ENCODE measurements around the gene LRRFIP2.

The LRRFIP2 gene

GRCh38 chr3:37100411-37100810 lies 74.0 kb downstream of the LRRFIP2 start:
- no peak for DNase-seq (ENCODE audit: low read depth)
- no peak for TF ChIP-seq CTCF (IDR thresholded peaks at IDR 0.05; ENCODE audit: insufficient read depth, low read depth, low read length, missing control alignments)
- H3K4me3 ChIP-seq (ENCODE audit: low read depth, low read length): no peak overlapping the region

GRCh38 chr3:37099469-37099868 lies 74.9 kb downstream of the LRRFIP2 start:
- H3K4me3 ChIP-seq (ENCODE audit: low read depth, low read length): no peak overlapping the region
- TF ChIP-seq CTCF (IDR thresholded peaks at IDR 0.05; ENCODE audit: insufficient read depth, low read depth, low read length, missing control alignments): no peak
- no peak for DNase-seq (ENCODE audit: low read depth)

- no peak overlapping the region for H3K4me3 ChIP-seq (ENCODE audit: low read depth, low read length)
- TF ChIP-seq CTCF (IDR thresholded peaks at IDR 0.05; ENCODE audit: insufficient read depth, low read depth, low read length, missing control alignments): no peak
- DNase-seq (ENCODE audit: low read depth): no peak
These were observed 75.5 kb downstream of the LRRFIP2 start for GRCh38 chr3:37098884-37099283.

GRCh38 chr3:37097776-37098175 lies 76.6 kb downstream of the LRRFIP2 start:
- DNase-seq (ENCODE audit: low read depth): no peak
- no peak for TF ChIP-seq CTCF (IDR thresholded peaks at IDR 0.05; ENCODE audit: insufficient read depth, low read depth, low read length, missing control alignments)
- H3K4me3 ChIP-seq (ENCODE audit: low read depth, low read length): no peak overlapping the region

GRCh38 chr3:37096975-37097374 lies 77.4 kb downstream of the LRRFIP2 start:
- H3K4me3 ChIP-seq (ENCODE audit: low read depth, low read length): no peak overlapping the region
- DNase-seq (ENCODE audit: low read depth): no peak
- TF ChIP-seq CTCF (IDR thresholded peaks at IDR 0.05; ENCODE audit: insufficient read depth, low read depth, low read length, missing control alignments): no peak

- TF ChIP-seq CTCF (IDR thresholded peaks at IDR 0.05; ENCODE audit: insufficient read depth, low read depth, low read length, missing control alignments): no peak
- DNase-seq (ENCODE audit: low read depth): no peak
- H3K4me3 ChIP-seq (ENCODE audit: low read depth, low read length): no peak overlapping the region
These were observed 78.1 kb downstream of the LRRFIP2 start for GRCh38 chr3:37096288-37096687.

- H3K4me3 ChIP-seq (ENCODE audit: low read depth, low read length): no peak overlapping the region
These were observed 79.7 kb downstream of the LRRFIP2 start for GRCh38 chr3:37094636-37095035.

More at GRCh38 chr3:37094636-37095035, 79.7 kb downstream of the LRRFIP2 start:
- no peak for DNase-seq (ENCODE audit: low read depth)
- TF ChIP-seq CTCF (IDR thresholded peaks at IDR 0.05; ENCODE audit: insufficient read depth, low read depth, low read length, missing control alignments): no peak

Measured in GM12865 (cell line).